GM12873 (cell line): ENCODE measurements around the gene PDK4.

ENCODE experiments used
- TF ChIP-seq, protein P1 (sequence below): IDR thresholded peaks from 2 replicates; pipeline ENCODE4 v1.5.1; 2012; ENCODE audit warnings: low read depth, mild to moderate bottlenecking, moderate library complexity, low read length, control low read depth; ENCODE audit not compliant: insufficient read depth; ENCODE audit errors: missing control alignments

Gene PDK4

GRCh38 chr7:95596198-95597063 is at the start of gene PDK4:
Gene PDK4 (minus strand): TSS chr7:95596516. CDS start chr7:95596293, 223 bp downstream.
- TF ChIP-seq, protein P1, sequence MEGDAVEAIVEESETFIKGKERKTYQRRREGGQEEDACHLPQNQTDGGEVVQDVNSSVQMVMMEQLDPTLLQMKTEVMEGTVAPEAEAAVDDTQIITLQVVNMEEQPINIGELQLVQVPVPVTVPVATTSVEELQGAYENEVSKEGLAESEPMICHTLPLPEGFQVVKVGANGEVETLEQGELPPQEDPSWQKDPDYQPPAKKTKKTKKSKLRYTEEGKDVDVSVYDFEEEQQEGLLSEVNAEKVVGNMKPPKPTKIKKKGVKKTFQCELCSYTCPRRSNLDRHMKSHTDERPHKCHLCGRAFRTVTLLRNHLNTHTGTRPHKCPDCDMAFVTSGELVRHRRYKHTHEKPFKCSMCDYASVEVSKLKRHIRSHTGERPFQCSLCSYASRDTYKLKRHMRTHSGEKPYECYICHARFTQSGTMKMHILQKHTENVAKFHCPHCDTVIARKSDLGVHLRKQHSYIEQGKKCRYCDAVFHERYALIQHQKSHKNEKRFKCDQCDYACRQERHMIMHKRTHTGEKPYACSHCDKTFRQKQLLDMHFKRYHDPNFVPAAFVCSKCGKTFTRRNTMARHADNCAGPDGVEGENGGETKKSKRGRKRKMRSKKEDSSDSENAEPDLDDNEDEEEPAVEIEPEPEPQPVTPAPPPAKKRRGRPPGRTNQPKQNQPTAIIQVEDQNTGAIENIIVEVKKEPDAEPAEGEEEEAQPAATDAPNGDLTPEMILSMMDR = no peak

DNA sequence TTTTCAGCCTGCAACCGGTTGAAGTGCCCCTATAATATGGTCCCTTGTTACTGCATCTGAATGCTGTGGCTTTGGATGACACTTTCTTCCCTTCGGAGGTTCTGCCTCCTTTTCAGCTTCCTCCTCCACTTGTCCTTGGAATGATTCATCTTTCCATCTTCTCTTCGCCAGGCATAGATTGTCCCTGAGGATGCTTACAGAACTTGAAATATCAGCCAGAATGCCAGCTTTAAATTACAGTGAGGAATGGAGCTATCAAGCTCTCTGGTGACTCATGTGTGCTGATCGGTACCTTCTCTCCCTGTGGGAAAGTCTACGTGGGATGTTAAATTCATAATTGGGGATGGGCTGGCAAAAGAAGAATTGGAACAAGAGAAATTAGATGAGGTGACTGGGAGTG is 45.9 kb upstream of the PDK4 start:
- TF ChIP-seq, protein P1 = no peak

GRCh38 chr7:95636140-95636940 is 40.0 kb upstream of the PDK4 start:
- TF ChIP-seq, protein P1 = no peak

DNA sequence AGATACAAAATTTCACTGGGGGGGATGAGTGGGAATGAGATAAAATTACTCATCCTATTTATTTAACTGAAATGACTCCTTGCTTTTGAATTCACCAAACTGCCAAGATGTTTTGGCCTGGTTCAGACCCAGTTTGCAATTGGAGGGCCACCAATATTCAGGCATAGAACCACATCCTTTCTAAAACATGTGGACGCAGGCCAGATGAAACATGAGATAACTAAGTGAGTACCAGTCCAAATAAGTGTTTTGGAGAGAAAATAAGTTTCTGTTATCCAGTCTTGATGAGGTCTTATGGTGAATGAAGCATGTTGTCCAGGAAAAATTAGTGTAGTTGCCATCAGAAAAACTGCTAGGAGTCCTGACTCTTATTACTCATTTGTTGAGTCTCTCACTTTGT is 36.3 kb upstream of the PDK4 start:
- TF ChIP-seq, protein P1 = no peak

- TF ChIP-seq, protein P1 = no peak
Observed at GRCh38 chr7:95631527-95631926, 35.2 kb upstream of the PDK4 start.

GRCh38 chr7:95630702-95631458 is 34.6 kb upstream of the PDK4 start:
- TF ChIP-seq, protein P1 = no peak
